ENCODE results near the gene DRP2. TPM values are rescaled to one million over a fixed set of nuclear protein-coding genes. Genes with fewer than 3 reads are reported as not detected.

The DRP2 gene
- total and polyA plus RNA-seq, 2 donors (not counting 1 experiment from before 2014, with no cell fraction given) = 0.50 to 0.59 TPM

DNA sequence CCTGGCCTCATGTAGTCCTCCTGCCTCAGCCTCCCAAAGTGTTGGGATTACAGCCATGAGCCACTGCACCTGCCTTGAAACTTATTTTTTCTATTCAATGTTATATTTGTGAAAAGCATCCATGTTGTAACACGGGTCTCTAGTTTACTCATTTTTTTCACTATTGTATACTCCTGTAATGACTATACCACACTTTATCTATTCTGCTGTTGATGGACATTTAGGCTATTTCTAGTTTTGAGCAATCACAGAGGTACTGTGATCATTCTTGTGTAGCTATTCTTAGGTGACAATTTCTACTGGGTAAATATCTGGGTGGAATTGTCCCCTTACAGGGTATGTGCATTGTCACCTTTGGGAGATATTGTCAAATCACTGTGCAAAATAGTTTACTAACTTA, 3.6 kb downstream of the DRP2 start:
- Histone ChIP-seq H3K79me2 (ENCODE audit: control insufficient read depth, insufficient read depth, low read length) (no peaks in the 10 kb centered on the region), H3K4me1 (ENCODE audit: control insufficient read depth, extremely low read depth, insufficient read depth, low read length) (no peaks in the 10 kb centered on the region), H2AFZ (ENCODE audit: low read length) (no peak overlapping the region), H3K9me3 (ENCODE audit: control insufficient read depth, insufficient read depth, low read depth, low read length) (no peaks in the 10 kb centered on the region), H3K4me3 (replicated peaks in 1 of 4; ENCODE audit: control extremely low read depth in 1 of 4, insufficient read depth in 1 of 4, low read depth in 3 of 4, low read length in 4 of 4) (no peak overlapping the region), H3K36me3 (ENCODE audit: control insufficient read depth, insufficient read depth, low read length) (no peaks in the 10 kb centered on the region), H3K27me3 (ENCODE audit: control insufficient read depth, insufficient read depth, low read length) (no peaks in the 10 kb centered on the region), H3K4me2 (ENCODE audit: extremely low read depth, insufficient read depth, low read length) (no peak overlapping the region), H4K20me1 (ENCODE audit: control insufficient read depth, extremely low read depth, insufficient read depth, low read length) (no peaks in the 10 kb centered on the region), H3K9ac (ENCODE audit: insufficient read depth, low read length) (no peak overlapping the region), H3K27ac (ENCODE audit: insufficient read depth, low read length) (no peak overlapping the region)
- DNase-seq (ENCODE audit: low read depth in 2 of 2) = no peak
- TF ChIP-seq, protein P1, sequence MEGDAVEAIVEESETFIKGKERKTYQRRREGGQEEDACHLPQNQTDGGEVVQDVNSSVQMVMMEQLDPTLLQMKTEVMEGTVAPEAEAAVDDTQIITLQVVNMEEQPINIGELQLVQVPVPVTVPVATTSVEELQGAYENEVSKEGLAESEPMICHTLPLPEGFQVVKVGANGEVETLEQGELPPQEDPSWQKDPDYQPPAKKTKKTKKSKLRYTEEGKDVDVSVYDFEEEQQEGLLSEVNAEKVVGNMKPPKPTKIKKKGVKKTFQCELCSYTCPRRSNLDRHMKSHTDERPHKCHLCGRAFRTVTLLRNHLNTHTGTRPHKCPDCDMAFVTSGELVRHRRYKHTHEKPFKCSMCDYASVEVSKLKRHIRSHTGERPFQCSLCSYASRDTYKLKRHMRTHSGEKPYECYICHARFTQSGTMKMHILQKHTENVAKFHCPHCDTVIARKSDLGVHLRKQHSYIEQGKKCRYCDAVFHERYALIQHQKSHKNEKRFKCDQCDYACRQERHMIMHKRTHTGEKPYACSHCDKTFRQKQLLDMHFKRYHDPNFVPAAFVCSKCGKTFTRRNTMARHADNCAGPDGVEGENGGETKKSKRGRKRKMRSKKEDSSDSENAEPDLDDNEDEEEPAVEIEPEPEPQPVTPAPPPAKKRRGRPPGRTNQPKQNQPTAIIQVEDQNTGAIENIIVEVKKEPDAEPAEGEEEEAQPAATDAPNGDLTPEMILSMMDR (conservative IDR thresholded peaks at IDR 0.05 in 1 of 2, IDR thresholded peaks at IDR 0.05 in 1 of 2; ENCODE audit: low read depth in 1 of 2, low read length in 2 of 2) = no peak
- no peak for TF ChIP-seq EZH2 (IDR thresholded peaks at IDR 0.05; ENCODE audit: low read length, missing control alignments)

GRCh38 chrX:101229170-101229569, 9.6 kb downstream of the DRP2 start:
- Histone ChIP-seq H3K9me3 (ENCODE audit: control insufficient read depth, insufficient read depth, low read depth, low read length) (no peaks in the 10 kb centered on the region), H2AFZ (ENCODE audit: low read length) (no peak overlapping the region), H3K4me3 (replicated peaks in 1 of 4; ENCODE audit: control extremely low read depth in 1 of 4, insufficient read depth in 1 of 4, low read depth in 3 of 4, low read length in 4 of 4) (no peak overlapping the region), H3K4me2 (ENCODE audit: extremely low read depth, insufficient read depth, low read length) (no peak overlapping the region), H4K20me1 (ENCODE audit: control insufficient read depth, extremely low read depth, insufficient read depth, low read length) (no peaks in the 10 kb centered on the region), H3K9ac (ENCODE audit: insufficient read depth, low read length) (no peak overlapping the region), H3K36me3 (ENCODE audit: control insufficient read depth, insufficient read depth, low read length) (no peaks in the 10 kb centered on the region), H3K79me2 (ENCODE audit: control insufficient read depth, insufficient read depth, low read length) (no peaks in the 10 kb centered on the region), H3K4me1 (ENCODE audit: control insufficient read depth, extremely low read depth, insufficient read depth, low read length) (peaks cover 3% of the 10 kb centered on the region), H3K27ac (ENCODE audit: insufficient read depth, low read length) (no peak overlapping the region), H3K27me3 (ENCODE audit: control insufficient read depth, insufficient read depth, low read length) (no peaks in the 10 kb centered on the region)
- no peak for TF ChIP-seq EZH2 (IDR thresholded peaks at IDR 0.05; ENCODE audit: low read length, missing control alignments)
- TF ChIP-seq, protein P1 (conservative IDR thresholded peaks at IDR 0.05 in 1 of 2, IDR thresholded peaks at IDR 0.05 in 1 of 2; ENCODE audit: low read depth in 1 of 2, low read length in 2 of 2) = no peak
- DNase-seq (ENCODE audit: low read depth in 2 of 2) = peak; percentile 63 to 88

DNA sequence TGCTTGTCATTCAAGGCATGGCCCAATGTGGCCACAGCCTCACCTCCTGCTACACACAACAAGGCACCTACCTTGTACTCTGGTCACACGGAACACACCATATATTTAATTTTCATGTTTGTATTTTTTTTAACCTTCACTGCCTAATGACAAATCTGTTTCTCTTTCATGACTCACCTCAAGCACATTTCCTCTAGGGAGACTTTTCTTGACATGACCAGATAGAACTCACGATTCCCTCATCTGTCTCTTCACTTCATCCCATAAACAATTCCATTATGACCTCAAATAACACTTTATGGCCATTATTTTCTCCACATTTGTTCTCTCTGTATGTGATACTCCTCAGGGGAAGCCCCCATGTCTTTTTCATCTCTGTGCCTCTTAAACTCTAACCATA, 11.1 kb downstream of the DRP2 start:
- Histone ChIP-seq H3K4me3 (replicated peaks in 1 of 4; ENCODE audit: control extremely low read depth in 1 of 4, insufficient read depth in 1 of 4, low read depth in 3 of 4, low read length in 4 of 4) (no peak overlapping the region), H3K4me1 (ENCODE audit: control insufficient read depth, extremely low read depth, insufficient read depth, low read length) (peaks cover 3% of the 10 kb centered on the region), H3K27ac (ENCODE audit: insufficient read depth, low read length) (no peak overlapping the region), H3K79me2 (ENCODE audit: control insufficient read depth, insufficient read depth, low read length) (no peaks in the 10 kb centered on the region), H3K9me3 (ENCODE audit: control insufficient read depth, insufficient read depth, low read depth, low read length) (no peaks in the 10 kb centered on the region), H3K9ac (ENCODE audit: insufficient read depth, low read length) (no peak overlapping the region), H3K27me3 (ENCODE audit: control insufficient read depth, insufficient read depth, low read length) (no peaks in the 10 kb centered on the region), H2AFZ (ENCODE audit: low read length) (no peak overlapping the region), H3K4me2 (ENCODE audit: extremely low read depth, insufficient read depth, low read length) (no peak overlapping the region), H3K36me3 (ENCODE audit: control insufficient read depth, insufficient read depth, low read length) (no peaks in the 10 kb centered on the region), H4K20me1 (ENCODE audit: control insufficient read depth, extremely low read depth, insufficient read depth, low read length) (no peaks in the 10 kb centered on the region)
- DNase-seq (ENCODE audit: low read depth in 2 of 2) = peak; percentile 1 to 43
- no peak for TF ChIP-seq EZH2 (IDR thresholded peaks at IDR 0.05; ENCODE audit: low read length, missing control alignments)
- TF ChIP-seq, protein P1 (conservative IDR thresholded peaks at IDR 0.05 in 1 of 2, IDR thresholded peaks at IDR 0.05 in 1 of 2; ENCODE audit: low read depth in 1 of 2, low read length in 2 of 2) = no peak
